GM19238 (cell line): ENCODE data around the gene FLT3LG.

Experiments used
- DNase-seq: peaks from one replicate; pipeline ENCODE4 v3.0.0; 2011; ENCODE audit warnings: low spot score; ENCODE audit not compliant: insufficient read length

Gene FLT3LG

GRCh38 chr19:49507803-49508494 is 33.9 kb downstream of the FLT3LG start:
- no peak for DNase-seq

- DNase-seq, result no peak
Measured at GRCh38 chr19:49512970-49513745, 39.1 kb downstream of the FLT3LG start.

GRCh38 chr19:49513746-49514118 is 39.7 kb downstream of the FLT3LG start:
- no peak for DNase-seq

GRCh38 chr19:49514151-49514550 is 40.1 kb downstream of the FLT3LG start:
- DNase-seq, result no peak

GRCh38 chr19:49515767-49516166 is 41.8 kb downstream of the FLT3LG start:
- DNase-seq, result no peak

- no peak for DNase-seq
Measured at GRCh38 chr19:49518033-49518432, 44.0 kb downstream of the FLT3LG start.

GRCh38 chr19:49520705-49521319 is 46.8 kb downstream of the FLT3LG start:
- DNase-seq, result no peak

GRCh38 chr19:49524812-49525455 is 50.9 kb downstream of the FLT3LG start:
- no peak for DNase-seq

GRCh38 chr19:49528211-49528771 is 54.3 kb downstream of the FLT3LG start:
- no peak for DNase-seq

- no peak for DNase-seq
Measured at GRCh38 chr19:49530708-49531107, 56.7 kb downstream of the FLT3LG start.

GRCh38 chr19:49533551-49534488 is 59.8 kb downstream of the FLT3LG start:
- peak; percentile 62 for DNase-seq

GRCh38 chr19:49534632-49535385 is 60.8 kb downstream of the FLT3LG start:
- no peak for DNase-seq
